Measurements from ENCODE around the gene NAB2. TPM values are rescaled to one million over a fixed set of nuclear protein-coding genes. Genes with fewer than 3 reads are reported as not detected.

The NAB2 gene
- total and polyA plus RNA-seq, 10 of the 15 experiments (the other 5 are each of a cell fraction or from before 2014, with no cell fraction given): 0.35 to 35.2 (median 15.3) TPM

DNA sequence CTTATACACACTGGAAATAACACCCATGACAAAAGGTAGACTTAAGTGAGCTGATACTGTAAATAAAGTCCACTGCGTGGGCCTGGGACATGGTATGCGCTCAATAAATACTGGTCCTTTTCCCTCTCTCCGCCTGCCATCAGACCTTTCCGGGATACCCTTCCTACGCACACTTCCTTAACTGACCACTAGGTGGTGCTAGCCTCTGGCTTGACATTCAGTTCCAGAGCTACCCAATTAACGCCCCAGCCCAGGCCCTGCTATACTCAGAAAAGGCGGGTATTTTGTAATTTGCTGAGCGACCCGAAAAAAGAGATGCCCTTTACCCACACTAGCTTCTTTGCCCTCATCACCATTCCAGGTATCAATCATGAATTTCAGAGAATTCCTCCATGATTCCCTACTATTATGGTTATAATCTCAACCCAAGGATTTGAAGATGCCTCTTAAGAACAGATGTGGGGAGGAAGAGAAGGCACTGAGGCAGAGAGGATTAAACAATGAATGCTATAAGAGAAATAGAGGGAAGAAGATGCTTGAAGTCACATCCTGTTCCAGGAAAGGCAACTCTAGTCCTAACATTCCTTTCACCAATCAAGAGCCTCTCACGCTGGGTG is 35.5 kb downstream of the NAB2 start:
- H3K4me2 ChIP-seq (ENCODE audit: control insufficient read depth, insufficient read depth): no peak overlapping the region
- no peak overlapping the region for H3K9ac ChIP-seq (ENCODE audit: control insufficient read depth, insufficient read depth, low read length)
- SMC1A ChIA-PET (ENCODE audit: uncharacterized antibody, unreplicated experiment): interaction anchor here (0.8 to 5.2 kb wide), 9 partner anchors 46 to 150 kb away, joined by 3 to 36 read pairs (median 4); no protein-coding TSS in a partner anchor
- no peak overlapping the region for H3K27ac ChIP-seq (ENCODE audit: control insufficient read depth, insufficient read depth)
- H3K4me3 ChIP-seq: no peak overlapping the region
- H3K27me3 ChIP-seq (replicated peaks in 1 of 2; ENCODE audit: control insufficient read depth in 2 of 2, insufficient read depth in 2 of 2, low read length in 1 of 2): peaks cover 2 to 5% of the 10 kb centered on the region in 2 experiments
- H2AFZ ChIP-seq (ENCODE audit: control insufficient read depth, low read depth, low read length): no peak overlapping the region
- no peaks in the 10 kb centered on the region for H3K79me2 ChIP-seq (ENCODE audit: control insufficient read depth, insufficient read depth, low read length)
- POLR2A ChIA-PET: no interaction called here
- H3K4me1 ChIP-seq (ENCODE audit: control insufficient read depth, insufficient read depth, low read length): peaks cover 9% of the 10 kb centered on the region
- FAIRE-seq (peak; percentile 94), ATAC-seq (peak; percentile 84), DNase-seq (ENCODE audit: low read depth, low spot score) (no peak)
- BruUV-seq (replicated peaks): no TSS peak
- CTCF ChIA-PET: interaction anchor here (0.6 to 9.3 kb wide), 30 partner anchors 9 to 813 kb away, joined by 3 to 159 read pairs (median 4); partner anchors contain the start of genes LRP1-AS and STAT6
- RAD21 ChIA-PET (ENCODE audit: unreplicated experiment): interaction anchor here (1.0 to 2.1 kb wide), 8 partner anchors 12 to 119 kb away, joined by 3 to 13 read pairs (median 6); partner anchors contain the start of genes SHMT2 and STAT6
- intact Hi-C loops (cut with micrococcal nuclease; ENCODE audit: unreplicated experiment) (loop anchor here (1.0 to 5.0 kb wide), 3 partner anchors 49 to 118 kb away; no protein-coding TSS in a partner anchor), in situ Hi-C loops (cut with MboI) (loop anchor here (5.0 kb wide), 1 partner anchor 58 kb away; no protein-coding TSS in a partner anchor)
- no peaks in the 10 kb centered on the region for H4K20me1 ChIP-seq (ENCODE audit: control insufficient read depth, insufficient read depth)
- no peaks in the 10 kb centered on the region for H3K36me3 ChIP-seq (ENCODE audit: control insufficient read depth in 2 of 2, insufficient read depth in 2 of 2, low read length in 1 of 2)
- peaks cover 7% of the 10 kb centered on the region for H3K9me3 ChIP-seq (replicated peaks; ENCODE audit: control insufficient read depth, insufficient read depth, low read length)
- 15% methylated on average over 10 of the region's 10 CpGs for WGBS (ENCODE audit: insufficient coverage, insufficient replicate concordance, low lambda C conversion rate, missing lambda C conversion rate)
- TF ChIP-seq, protein P1, sequence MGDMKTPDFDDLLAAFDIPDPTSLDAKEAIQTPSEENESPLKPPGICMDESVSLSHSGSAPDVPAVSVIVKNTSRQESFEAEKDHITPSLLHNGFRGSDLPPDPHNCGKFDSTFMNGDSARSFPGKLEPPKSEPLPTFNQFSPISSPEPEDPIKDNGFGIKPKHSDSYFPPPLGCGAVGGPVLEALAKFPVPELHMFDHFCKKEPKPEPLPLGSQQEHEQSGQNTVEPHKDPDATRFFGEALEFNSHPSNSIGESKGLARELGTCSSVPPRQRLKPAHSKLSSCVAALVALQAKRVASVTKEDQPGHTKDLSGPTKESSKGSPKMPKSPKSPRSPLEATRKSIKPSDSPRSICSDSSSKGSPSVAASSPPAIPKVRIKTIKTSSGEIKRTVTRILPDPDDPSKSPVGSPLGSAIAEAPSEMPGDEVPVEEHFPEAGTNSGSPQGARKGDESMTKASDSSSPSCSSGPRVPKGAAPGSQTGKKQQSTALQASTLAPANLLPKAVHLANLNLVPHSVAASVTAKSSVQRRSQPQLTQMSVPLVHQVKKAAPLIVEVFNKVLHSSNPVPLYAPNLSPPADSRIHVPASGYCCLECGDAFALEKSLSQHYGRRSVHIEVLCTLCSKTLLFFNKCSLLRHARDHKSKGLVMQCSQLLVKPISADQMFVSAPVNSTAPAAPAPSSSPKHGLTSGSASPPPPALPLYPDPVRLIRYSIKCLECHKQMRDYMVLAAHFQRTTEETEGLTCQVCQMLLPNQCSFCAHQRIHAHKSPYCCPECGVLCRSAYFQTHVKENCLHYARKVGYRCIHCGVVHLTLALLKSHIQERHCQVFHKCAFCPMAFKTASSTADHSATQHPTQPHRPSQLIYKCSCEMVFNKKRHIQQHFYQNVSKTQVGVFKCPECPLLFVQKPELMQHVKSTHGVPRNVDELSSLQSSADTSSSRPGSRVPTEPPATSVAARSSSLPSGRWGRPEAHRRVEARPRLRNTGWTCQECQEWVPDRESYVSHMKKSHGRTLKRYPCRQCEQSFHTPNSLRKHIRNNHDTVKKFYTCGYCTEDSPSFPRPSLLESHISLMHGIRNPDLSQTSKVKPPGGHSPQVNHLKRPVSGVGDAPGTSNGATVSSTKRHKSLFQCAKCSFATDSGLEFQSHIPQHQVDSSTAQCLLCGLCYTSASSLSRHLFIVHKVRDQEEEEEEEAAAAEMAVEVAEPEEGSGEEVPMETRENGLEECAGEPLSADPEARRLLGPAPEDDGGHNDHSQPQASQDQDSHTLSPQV (IDR thresholded peaks at IDR 0.05): no peak
- TF ChIP-seq NR2F1 (conservative IDR thresholded peaks at IDR 0.05): no peak
- peak; percentile 68; the same call in 1 of the 2 replicates for TF ChIP-seq SMC3 (IDR thresholded peaks at IDR 0.05; ENCODE audit: borderline replicate concordance, low read length)
- TF ChIP-seq, protein P2, sequence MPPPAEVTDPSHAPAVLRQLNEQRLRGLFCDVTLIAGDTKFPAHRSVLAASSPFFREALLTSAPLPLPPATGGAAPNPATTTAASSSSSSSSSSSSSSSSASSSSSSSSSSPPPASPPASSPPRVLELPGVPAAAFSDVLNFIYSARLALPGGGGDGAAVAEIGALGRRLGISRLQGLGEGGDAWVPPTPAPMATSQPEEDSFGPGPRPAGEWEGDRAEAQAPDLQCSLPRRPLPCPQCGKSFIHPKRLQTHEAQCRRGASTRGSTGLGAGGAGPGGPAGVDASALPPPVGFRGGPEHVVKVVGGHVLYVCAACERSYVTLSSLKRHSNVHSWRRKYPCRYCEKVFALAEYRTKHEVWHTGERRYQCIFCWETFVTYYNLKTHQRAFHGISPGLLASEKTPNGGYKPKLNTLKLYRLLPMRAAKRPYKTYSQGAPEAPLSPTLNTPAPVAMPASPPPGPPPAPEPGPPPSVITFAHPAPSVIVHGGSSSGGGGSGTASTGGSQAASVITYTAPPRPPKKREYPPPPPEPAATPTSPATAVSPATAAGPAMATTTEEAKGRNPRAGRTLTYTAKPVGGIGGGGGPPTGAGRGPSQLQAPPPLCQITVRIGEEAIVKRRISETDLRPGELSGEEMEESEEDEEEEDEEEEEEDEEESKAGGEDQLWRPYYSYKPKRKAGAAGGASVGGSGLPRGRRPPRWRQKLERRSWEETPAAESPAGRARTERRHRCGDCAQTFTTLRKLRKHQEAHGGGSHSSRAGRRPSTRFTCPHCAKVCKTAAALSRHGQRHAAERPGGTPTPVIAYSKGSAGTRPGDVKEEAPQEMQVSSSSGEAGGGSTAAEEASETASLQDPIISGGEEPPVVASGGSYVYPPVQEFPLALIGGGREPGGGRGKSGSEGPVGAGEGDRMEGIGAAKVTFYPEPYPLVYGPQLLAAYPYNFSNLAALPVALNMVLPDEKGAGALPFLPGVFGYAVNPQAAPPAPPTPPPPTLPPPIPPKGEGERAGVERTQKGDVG (CRISPR knock-in tag; IDR thresholded peaks at IDR 0.05): no peak
- TF ChIP-seq MLLT1 (IDR thresholded peaks at IDR 0.05): no peak
- TF ChIP-seq, protein P3, sequence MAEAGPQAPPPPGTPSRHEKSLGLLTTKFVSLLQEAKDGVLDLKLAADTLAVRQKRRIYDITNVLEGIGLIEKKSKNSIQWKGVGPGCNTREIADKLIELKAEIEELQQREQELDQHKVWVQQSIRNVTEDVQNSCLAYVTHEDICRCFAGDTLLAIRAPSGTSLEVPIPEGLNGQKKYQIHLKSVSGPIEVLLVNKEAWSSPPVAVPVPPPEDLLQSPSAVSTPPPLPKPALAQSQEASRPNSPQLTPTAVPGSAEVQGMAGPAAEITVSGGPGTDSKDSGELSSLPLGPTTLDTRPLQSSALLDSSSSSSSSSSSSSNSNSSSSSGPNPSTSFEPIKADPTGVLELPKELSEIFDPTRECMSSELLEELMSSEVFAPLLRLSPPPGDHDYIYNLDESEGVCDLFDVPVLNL (IDR thresholded peaks at IDR 0.05; ENCODE audit: low read depth, low read length): no peak
- TF ChIP-seq KDM1A (IDR thresholded peaks at IDR 0.05; ENCODE audit: borderline replicate concordance): no peak
- no peak for TF ChIP-seq SPI1 (IDR thresholded peaks at IDR 0.05; ENCODE audit: borderline replicate concordance, insufficient read depth, low read depth, low read length)
- peak; percentile 75 to 95 (median 94) for TF ChIP-seq CTCF (IDR thresholded peaks at IDR 0.05 in 2 of 3, conservative IDR thresholded peaks at IDR 0.05 in 1 of 3; ENCODE audit: control insufficient read depth in 2 of 3, extremely low read depth in 1 of 3, insufficient read depth in 1 of 3, low read depth in 3 of 3, low read length in 3 of 3)
